Ovary (tissue), 3 donors: ENCODE data around the gene GYG2.

Source experiments
- POLR2A ChIP-seq: fragments of 450-650 bp; IDR thresholded peaks from one replicate; pipeline ENCODE4 v1.6.1; 2017; ENCODE audit warnings: antibody characterized with exemption, mild to moderate bottlenecking, moderate library complexity
- TF ChIP-seq, protein P1 (sequence below), 3 donors: fragments of 450-650 bp in 2 of 3; fragments of 200-600 bp in 1 of 3; IDR thresholded peaks; one replicate each; pipeline versions ENCODE4 v1.5.1 to v1.8.0; 2016 to 2022; ENCODE audit warnings: antibody characterized with exemption in 3 of 3, mild to moderate bottlenecking in 1 of 3
- donor health status: DM: no; HTN: no; CAD: no.

DNA sequence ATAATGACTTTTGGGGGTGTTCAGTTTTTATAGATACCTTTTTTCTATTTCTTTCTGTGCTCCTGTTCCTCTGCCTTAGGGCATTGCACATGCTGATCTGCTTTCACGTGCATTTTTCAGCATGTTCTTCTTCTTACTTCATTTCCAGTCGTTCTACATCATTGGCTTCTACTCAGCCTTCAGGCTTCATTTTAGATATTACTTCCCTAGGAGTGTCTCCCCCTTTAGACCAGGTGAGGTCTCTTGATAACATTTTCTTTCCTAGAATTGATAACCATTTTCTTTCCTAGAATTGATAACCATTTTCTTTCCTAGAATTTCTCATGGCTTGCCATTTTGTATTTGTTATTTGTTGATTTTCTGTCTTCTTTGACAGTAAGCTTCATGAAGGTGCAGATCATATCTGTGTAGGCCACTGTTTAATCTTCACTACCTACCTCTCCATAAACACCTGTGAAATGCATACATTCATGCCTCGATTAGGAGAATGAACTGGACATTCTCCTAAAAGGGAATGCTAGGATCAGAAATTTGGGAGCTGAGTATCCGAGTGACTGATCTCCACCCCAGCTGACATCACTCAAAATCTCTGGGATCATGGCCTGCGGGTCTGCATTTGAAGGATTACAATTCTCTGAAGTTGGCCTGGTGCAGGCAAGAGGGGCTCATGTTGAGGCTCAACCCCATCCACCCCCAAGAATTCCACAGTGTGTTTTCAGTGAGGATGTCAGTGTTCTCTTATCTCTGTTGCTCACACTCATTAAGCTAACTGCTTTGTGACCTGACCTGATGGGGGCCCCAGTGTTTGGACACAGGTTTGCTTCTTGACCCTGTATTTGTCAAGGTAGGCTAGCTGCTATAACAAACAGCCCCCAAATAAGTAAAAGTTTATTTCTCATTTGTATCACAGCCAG lies 45.7 kb downstream of the GYG2 start:
- TF ChIP-seq POLR2A = no peak
- TF ChIP-seq, protein P1, sequence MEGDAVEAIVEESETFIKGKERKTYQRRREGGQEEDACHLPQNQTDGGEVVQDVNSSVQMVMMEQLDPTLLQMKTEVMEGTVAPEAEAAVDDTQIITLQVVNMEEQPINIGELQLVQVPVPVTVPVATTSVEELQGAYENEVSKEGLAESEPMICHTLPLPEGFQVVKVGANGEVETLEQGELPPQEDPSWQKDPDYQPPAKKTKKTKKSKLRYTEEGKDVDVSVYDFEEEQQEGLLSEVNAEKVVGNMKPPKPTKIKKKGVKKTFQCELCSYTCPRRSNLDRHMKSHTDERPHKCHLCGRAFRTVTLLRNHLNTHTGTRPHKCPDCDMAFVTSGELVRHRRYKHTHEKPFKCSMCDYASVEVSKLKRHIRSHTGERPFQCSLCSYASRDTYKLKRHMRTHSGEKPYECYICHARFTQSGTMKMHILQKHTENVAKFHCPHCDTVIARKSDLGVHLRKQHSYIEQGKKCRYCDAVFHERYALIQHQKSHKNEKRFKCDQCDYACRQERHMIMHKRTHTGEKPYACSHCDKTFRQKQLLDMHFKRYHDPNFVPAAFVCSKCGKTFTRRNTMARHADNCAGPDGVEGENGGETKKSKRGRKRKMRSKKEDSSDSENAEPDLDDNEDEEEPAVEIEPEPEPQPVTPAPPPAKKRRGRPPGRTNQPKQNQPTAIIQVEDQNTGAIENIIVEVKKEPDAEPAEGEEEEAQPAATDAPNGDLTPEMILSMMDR (IDR thresholded peaks at IDR 0.05) = no peak
